NT2/D1 (cell line): ENCODE results near the gene MYH9.

ENCODE experiments used
- YY1 ChIP-seq: IDR thresholded peaks from 2 replicates; pipeline ENCODE4 v1.6.1; 2011; ENCODE audit not compliant: insufficient read length, insufficient read depth
- ZNF274 ChIP-seq: IDR thresholded peaks from 2 replicates; pipeline ENCODE4 v1.6.1; 2011; ENCODE audit warnings: mild to moderate bottlenecking, low read depth, low read length

GRCh38 chr22:36404446-36404845, 16.7 kb upstream of the MYH9 start:
- no peak for TF ChIP-seq ZNF274
- no peak for TF ChIP-seq YY1
